Measurements from ENCODE around the gene SCGN. TPM values are rescaled to one million over a fixed set of nuclear protein-coding genes. Genes with fewer than 3 reads are reported as not detected.

The SCGN gene
- total and polyA plus RNA-seq, 12 donors = 0.26 to 2.7 (median 0.94) TPM; not detected in 2

- intact Hi-C loops (cut with DNase I) = no loop called here
- H3K27me3 ChIP-seq = peaks cover 0 to 11% (median 2%) of the 10 kb centered on the region in 7 donors
- DNase-seq (no peak), ATAC-seq (no peak)
- H3K4me1 ChIP-seq = no peaks in the 10 kb centered on the region
- H3K9me3 ChIP-seq = no peaks in the 10 kb centered on the region
- WGBS, 2 donors = 73 to 78% methylated on average over 4 of the region's 4 CpGs
- no peak overlapping the region for H3K4me3 ChIP-seq
- TF ChIP-seq, protein P1, sequence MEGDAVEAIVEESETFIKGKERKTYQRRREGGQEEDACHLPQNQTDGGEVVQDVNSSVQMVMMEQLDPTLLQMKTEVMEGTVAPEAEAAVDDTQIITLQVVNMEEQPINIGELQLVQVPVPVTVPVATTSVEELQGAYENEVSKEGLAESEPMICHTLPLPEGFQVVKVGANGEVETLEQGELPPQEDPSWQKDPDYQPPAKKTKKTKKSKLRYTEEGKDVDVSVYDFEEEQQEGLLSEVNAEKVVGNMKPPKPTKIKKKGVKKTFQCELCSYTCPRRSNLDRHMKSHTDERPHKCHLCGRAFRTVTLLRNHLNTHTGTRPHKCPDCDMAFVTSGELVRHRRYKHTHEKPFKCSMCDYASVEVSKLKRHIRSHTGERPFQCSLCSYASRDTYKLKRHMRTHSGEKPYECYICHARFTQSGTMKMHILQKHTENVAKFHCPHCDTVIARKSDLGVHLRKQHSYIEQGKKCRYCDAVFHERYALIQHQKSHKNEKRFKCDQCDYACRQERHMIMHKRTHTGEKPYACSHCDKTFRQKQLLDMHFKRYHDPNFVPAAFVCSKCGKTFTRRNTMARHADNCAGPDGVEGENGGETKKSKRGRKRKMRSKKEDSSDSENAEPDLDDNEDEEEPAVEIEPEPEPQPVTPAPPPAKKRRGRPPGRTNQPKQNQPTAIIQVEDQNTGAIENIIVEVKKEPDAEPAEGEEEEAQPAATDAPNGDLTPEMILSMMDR (IDR thresholded peaks at IDR 0.05) = no peak
- H3K27ac ChIP-seq = no peak overlapping the region
- no peaks in the 10 kb centered on the region for H3K36me3 ChIP-seq
These were observed 42.4 kb downstream of the SCGN start for GRCh38 chr6:25694366-25694765.

DNA sequence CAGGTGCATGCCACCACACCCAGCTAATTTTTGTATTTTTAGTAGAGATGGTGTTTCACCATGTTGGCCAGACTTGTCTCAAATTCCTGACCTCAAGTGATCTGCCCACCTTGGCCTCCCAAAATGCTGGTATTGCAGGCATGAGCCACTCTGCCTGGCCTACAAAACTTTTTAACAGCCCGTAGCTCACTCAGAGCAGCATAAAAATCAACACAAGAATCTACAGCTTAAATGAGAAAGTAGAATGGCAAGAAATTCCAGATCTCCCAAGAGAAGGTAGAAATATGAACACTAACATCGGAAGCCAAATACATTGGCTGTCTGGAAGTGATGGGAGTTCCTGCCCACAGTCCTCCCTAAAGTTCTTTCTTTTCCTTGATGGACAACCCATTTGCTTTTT lies 43.7 kb downstream of the SCGN start:
- peaks cover 0 to 8% (median 0%) of the 10 kb centered on the region in 7 donors for H3K27me3 ChIP-seq
- ATAC-seq (no peak), DNase-seq (no peak)
- no peaks in the 10 kb centered on the region for H3K9me3 ChIP-seq
- intact Hi-C loops (cut with DNase I) = no loop called here
- H3K4me1 ChIP-seq = no peaks in the 10 kb centered on the region
- H3K36me3 ChIP-seq = no peaks in the 10 kb centered on the region
- TF ChIP-seq, protein P1 (IDR thresholded peaks at IDR 0.05) = no peak
- no peak overlapping the region for H3K27ac ChIP-seq
- WGBS, 2 donors = 63 to 65% methylated on average over 2 of the region's 2 CpGs
- no peak overlapping the region for H3K4me3 ChIP-seq

- TF ChIP-seq, protein P1 (IDR thresholded peaks at IDR 0.05) = no peak
- H3K4me3 ChIP-seq = no peak overlapping the region
- no peak for ATAC-seq
- peaks cover 0 to 4% (median 0%) of the 10 kb centered on the region in 7 donors for H3K27me3 ChIP-seq
- no peak overlapping the region for H3K27ac ChIP-seq
- H3K36me3 ChIP-seq = no peaks in the 10 kb centered on the region
- 62 to 64% methylated on average over 1 of the region's 1 CpG for WGBS, 2 donors
- intact Hi-C loops (cut with DNase I) = no loop called here
- no peak for DNase-seq
- no peaks in the 10 kb centered on the region for H3K4me1 ChIP-seq
- no peaks in the 10 kb centered on the region for H3K9me3 ChIP-seq
These were observed 45.7 kb downstream of the SCGN start for GRCh38 chr6:25697537-25698340.

DNA sequence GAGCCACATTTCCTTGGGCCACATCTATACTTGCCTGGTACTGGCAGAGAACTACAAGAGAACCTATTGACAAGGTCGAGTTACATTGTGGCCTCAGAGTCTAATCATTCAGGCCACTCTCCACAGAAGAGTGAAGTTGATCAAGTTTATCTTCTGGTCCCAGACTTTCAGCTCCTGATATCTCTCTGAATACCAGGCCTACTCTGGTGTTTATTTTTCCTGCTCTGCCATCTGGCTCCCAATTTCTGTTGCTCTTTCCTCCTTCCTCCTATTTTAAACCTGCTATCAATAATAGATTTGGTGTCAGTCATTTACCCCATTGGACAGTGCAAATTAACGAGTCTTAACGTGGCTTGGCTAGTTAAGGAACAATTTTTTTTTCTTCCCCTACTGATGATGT lies 46.6 kb downstream of the SCGN start:
- 32 to 34% methylated on average over 3 of the region's 3 CpGs for WGBS, 2 donors
- no peak overlapping the region for H3K27ac ChIP-seq
- ATAC-seq (no peak), DNase-seq (no peak)
- no peaks in the 10 kb centered on the region for H3K36me3 ChIP-seq
- TF ChIP-seq, protein P1 (IDR thresholded peaks at IDR 0.05) = no peak
- H3K4me3 ChIP-seq = no peak overlapping the region
- H3K27me3 ChIP-seq = peaks cover 0 to 9% (median 0%) of the 10 kb centered on the region in 7 donors
- no peaks in the 10 kb centered on the region for H3K4me1 ChIP-seq
- intact Hi-C loops (cut with DNase I) = no loop called here
- H3K9me3 ChIP-seq = no peaks in the 10 kb centered on the region
